ENCODE results near the gene PNPLA2. TPM values are rescaled to one million over a fixed set of nuclear protein-coding genes. Genes with fewer than 3 reads are reported as not detected.

PNPLA2 gene
- total and polyA plus RNA-seq, 10 of the 15 experiments (the other 5 are each of a cell fraction or from before 2014, with no cell fraction given) = 0.19 to 34.0 (median 8.1) TPM

DNA sequence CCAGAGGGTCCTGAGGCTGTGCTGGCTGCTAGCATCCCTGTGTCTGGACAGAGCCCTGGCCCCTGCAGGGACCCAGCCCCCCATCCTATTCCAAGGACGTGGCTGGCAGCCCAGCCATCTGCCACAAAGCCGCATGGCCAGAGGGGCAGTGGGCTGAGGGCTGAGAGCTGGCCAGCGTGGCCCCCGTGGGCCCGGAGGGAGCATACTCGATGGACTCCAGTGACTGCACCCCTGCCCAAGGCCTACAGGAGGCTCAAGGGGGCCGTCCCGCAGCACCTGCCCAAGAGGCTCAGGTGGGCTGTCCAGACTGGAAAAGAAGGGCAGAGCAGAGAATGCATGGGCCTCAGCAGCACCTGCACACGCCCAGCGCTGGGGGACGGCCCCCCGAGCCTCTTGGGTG is 37.1 kb downstream of the PNPLA2 start (continued):
- TF ChIP-seq MTA3 (IDR thresholded peaks at IDR 0.05; ENCODE audit: borderline replicate concordance, low read length) = no peak
- no peak for TF ChIP-seq SMARCA5 (IDR thresholded peaks at IDR 0.05)
- no peak for TF ChIP-seq CBX5 (IDR thresholded peaks at IDR 0.05; ENCODE audit: low read depth)
- no peak for TF ChIP-seq EGR1 (IDR thresholded peaks at IDR 0.05; ENCODE audit: borderline replicate concordance in 1 of 2, low read depth in 2 of 2, low read length in 2 of 2)
- no peak for TF ChIP-seq IRF3 (IDR thresholded peaks at IDR 0.05)
- no peak for TF ChIP-seq ESRRA (IDR thresholded peaks at IDR 0.05; ENCODE audit: low read length)
- TF ChIP-seq RCOR1 (conservative IDR thresholded peaks at IDR 0.05; ENCODE audit: low read depth, low read length) = no peak
- TF ChIP-seq, protein P1, sequence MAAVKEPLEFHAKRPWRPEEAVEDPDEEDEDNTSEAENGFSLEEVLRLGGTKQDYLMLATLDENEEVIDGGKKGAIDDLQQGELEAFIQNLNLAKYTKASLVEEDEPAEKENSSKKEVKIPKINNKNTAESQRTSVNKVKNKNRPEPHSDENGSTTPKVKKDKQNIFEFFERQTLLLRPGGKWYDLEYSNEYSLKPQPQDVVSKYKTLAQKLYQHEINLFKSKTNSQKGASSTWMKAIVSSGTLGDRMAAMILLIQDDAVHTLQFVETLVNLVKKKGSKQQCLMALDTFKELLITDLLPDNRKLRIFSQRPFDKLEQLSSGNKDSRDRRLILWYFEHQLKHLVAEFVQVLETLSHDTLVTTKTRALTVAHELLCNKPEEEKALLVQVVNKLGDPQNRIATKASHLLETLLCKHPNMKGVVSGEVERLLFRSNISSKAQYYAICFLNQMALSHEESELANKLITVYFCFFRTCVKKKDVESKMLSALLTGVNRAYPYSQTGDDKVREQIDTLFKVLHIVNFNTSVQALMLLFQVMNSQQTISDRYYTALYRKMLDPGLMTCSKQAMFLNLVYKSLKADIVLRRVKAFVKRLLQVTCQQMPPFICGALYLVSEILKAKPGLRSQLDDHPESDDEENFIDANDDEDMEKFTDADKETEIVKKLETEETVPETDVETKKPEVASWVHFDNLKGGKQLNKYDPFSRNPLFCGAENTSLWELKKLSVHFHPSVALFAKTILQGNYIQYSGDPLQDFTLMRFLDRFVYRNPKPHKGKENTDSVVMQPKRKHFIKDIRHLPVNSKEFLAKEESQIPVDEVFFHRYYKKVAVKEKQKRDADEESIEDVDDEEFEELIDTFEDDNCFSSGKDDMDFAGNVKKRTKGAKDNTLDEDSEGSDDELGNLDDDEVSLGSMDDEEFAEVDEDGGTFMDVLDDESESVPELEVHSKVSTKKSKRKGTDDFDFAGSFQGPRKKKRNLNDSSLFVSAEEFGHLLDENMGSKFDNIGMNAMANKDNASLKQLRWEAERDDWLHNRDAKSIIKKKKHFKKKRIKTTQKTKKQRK (IDR thresholded peaks at IDR 0.05; ENCODE audit: low read depth, low read length) = no peak
- TF ChIP-seq, protein P2, sequence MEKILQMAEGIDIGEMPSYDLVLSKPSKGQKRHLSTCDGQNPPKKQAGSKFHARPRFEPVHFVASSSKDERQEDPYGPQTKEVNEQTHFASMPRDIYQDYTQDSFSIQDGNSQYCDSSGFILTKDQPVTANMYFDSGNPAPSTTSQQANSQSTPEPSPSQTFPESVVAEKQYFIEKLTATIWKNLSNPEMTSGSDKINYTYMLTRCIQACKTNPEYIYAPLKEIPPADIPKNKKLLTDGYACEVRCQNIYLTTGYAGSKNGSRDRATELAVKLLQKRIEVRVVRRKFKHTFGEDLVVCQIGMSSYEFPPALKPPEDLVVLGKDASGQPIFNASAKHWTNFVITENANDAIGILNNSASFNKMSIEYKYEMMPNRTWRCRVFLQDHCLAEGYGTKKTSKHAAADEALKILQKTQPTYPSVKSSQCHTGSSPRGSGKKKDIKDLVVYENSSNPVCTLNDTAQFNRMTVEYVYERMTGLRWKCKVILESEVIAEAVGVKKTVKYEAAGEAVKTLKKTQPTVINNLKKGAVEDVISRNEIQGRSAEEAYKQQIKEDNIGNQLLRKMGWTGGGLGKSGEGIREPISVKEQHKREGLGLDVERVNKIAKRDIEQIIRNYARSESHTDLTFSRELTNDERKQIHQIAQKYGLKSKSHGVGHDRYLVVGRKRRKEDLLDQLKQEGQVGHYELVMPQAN (conservative IDR thresholded peaks at IDR 0.05) = no peak

Measured in GM12878 (cell line).